HepG2 (cell line): ENCODE results near the gene GRIN2D. TPM values are rescaled to one million over a fixed set of nuclear protein-coding genes. Genes with fewer than 3 reads are reported as not detected.

Experiments used
- ARID4A ChIP-seq: sonication (generic); formaldehyde crosslinking; IDR thresholded peaks from 2 replicates; pipeline ENCODE4 v1.5.0; 2020; ENCODE audit warnings: mild to moderate bottlenecking, missing genetic modification reagents, borderline replicate concordance
- FOSL2 ChIP-seq: sonication (generic); formaldehyde crosslinking; IDR thresholded peaks from 2 replicates; pipeline ENCODE4 v1.4.0; 2020; ENCODE audit warnings: missing genetic modification reagents
- FOXP1 ChIP-seq, 2 experiments: fragments of 450-650 bp in 1 of 2; IDR thresholded peaks; 2 replicates each; pipeline ENCODE4 v1.6.1; 2017 to 2018; ENCODE audit warnings: antibody characterized with exemption in 1 of 2
- FOXP4 ChIP-seq: sonication (generic); formaldehyde crosslinking; IDR thresholded peaks from 2 replicates; pipeline ENCODE4 v1.4.0; 2020; ENCODE audit warnings: missing genetic modification reagents
- MYC ChIP-seq: sonication (generic); formaldehyde crosslinking; IDR thresholded peaks from 2 replicates; pipeline ENCODE4 v1.9.0; 2021; ENCODE audit warnings: missing genetic modification reagents, borderline replicate concordance
- NAIF1 ChIP-seq: sonication (generic); formaldehyde crosslinking; IDR thresholded peaks from 2 replicates; pipeline ENCODE4 v1.5.0; 2020; ENCODE audit warnings: mild to moderate bottlenecking, missing genetic modification reagents, borderline replicate concordance
- NBN ChIP-seq: fragments of 450-650 bp; conservative IDR thresholded peaks from 2 replicates; pipeline ENCODE4 v1.6.1; 2017
- NCOA5 ChIP-seq: sonication (generic); formaldehyde crosslinking; IDR thresholded peaks from 2 replicates; pipeline ENCODE4 v1.4.0; 2020; ENCODE audit warnings: missing genetic modification reagents
- RXRA ChIP-seq: sonication (generic); formaldehyde crosslinking; IDR thresholded peaks from 2 replicates; pipeline ENCODE4 v1.5.1; 2020; ENCODE audit warnings: missing genetic modification reagents
- SALL1 ChIP-seq: sonication (generic); formaldehyde crosslinking; IDR thresholded peaks from 2 replicates; pipeline ENCODE4 v1.8.0; 2022; ENCODE audit warnings: mild to moderate bottlenecking, missing genetic modification reagents
- ZMAT3 ChIP-seq: sonication (generic); formaldehyde crosslinking; conservative IDR thresholded peaks from 2 replicates; pipeline ENCODE4 v1.7.0; 2021; ENCODE audit warnings: missing genetic modification reagents
- ZNF292 ChIP-seq: sonication (generic); formaldehyde crosslinking; IDR thresholded peaks from 2 replicates; pipeline ENCODE4 v1.8.1; 2022; ENCODE audit warnings: mild to moderate bottlenecking, low read depth, missing genetic modification reagents, borderline replicate concordance
- ZNF552 ChIP-seq: sonication (generic); formaldehyde crosslinking; IDR thresholded peaks from 2 replicates; pipeline ENCODE4 v1.9.0; 2022; ENCODE audit warnings: missing genetic modification reagents, mild to moderate bottlenecking, borderline replicate concordance
- polyA plus RNA-seq, 8 experiments: library from polyadenylated mRNA; depleted of rRNA in 3 of 8; stranded (reverse) in 7 of 8; unstranded in 1 of 8; fragments of >200 nt; fragmentation: Illumina TruSeq in 4 of 8; extraction: Trizol in 4 of 8; gene quantifications; 2 replicates each; pipeline versions ENCODE4 v1.2.1 to v1.2.3, GENCODE V29; 2011 to 2016; ENCODE audit warnings: low read depth in 4 of 8, missing spikeins in 1 of 8, mixed read lengths in 1 of 8; ENCODE audit not compliant: insufficient read depth in 1 of 8
- total RNA-seq, 5 experiments: library from RNA; depleted of rRNA; stranded (reverse); fragments of >200 nt; fragmentation: Illumina TruSeq; extraction: Trizol; gene quantifications; 2 replicates each; pipeline ENCODE4 v1.2.3, GENCODE V29; 2016; ENCODE audit warnings: low read depth in 1 of 5
- TF ChIP-seq, protein P1 (sequence below): sonication (generic); formaldehyde crosslinking; IDR thresholded peaks from 2 replicates; pipeline ENCODE4 v1.8.0; 2022; ENCODE audit warnings: mild to moderate bottlenecking, missing genetic modification reagents; ENCODE audit not compliant: insufficient replicate concordance
- TF ChIP-seq, protein P2 (sequence below), 2 experiments: IDR thresholded peaks; 2 replicates each; pipeline ENCODE4 v1.6.1; 2011 to 2012; ENCODE audit warnings: low read length in 2 of 2, borderline replicate concordance in 1 of 2, low read depth in 1 of 2, mild to moderate bottlenecking in 1 of 2, moderate library complexity in 1 of 2
- TF ChIP-seq, protein P3 (sequence below): IDR thresholded peaks from 2 replicates; pipeline ENCODE4 v1.6.1; 2016; ENCODE audit warnings: control low read depth

The GRIN2D gene
- total and polyA plus RNA-seq, 2 of the 13 experiments (the other 11 are each of a cell fraction or from before 2014, with no cell fraction given) = 0.02 to 0.13 TPM

GRCh38 chr19:48417421-48417820, 24.0 kb downstream of the GRIN2D start (continued):
- TF ChIP-seq, protein P1, sequence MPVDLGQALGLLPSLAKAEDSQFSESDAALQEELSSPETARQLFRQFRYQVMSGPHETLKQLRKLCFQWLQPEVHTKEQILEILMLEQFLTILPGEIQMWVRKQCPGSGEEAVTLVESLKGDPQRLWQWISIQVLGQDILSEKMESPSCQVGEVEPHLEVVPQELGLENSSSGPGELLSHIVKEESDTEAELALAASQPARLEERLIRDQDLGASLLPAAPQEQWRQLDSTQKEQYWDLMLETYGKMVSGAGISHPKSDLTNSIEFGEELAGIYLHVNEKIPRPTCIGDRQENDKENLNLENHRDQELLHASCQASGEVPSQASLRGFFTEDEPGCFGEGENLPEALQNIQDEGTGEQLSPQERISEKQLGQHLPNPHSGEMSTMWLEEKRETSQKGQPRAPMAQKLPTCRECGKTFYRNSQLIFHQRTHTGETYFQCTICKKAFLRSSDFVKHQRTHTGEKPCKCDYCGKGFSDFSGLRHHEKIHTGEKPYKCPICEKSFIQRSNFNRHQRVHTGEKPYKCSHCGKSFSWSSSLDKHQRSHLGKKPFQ (CRISPR knock-in tag) = peak; percentile 80
- TF ChIP-seq FOSL2 (CRISPR knock-in tag) (0 out of 2 replicates have a peak, but pooled peaks have one; percentile 9), MYC (CRISPR knock-in tag) (peak; percentile 15; the same call in 1 of the 2 replicates), RXRA (CRISPR knock-in tag) (0 out of 2 replicates have a peak, but pooled peaks have one; percentile 22), FOXP1 (IDR thresholded peaks at IDR 0.05) (no peak), FOXP1 (CRISPR knock-in tag; IDR thresholded peaks at IDR 0.05) (peak; percentile 62; the same call in 1 of the 2 replicates), FOXP4 (peak; percentile 55; the same call in 1 of the 2 replicates), ZNF292 (CRISPR knock-in tag) (peak; percentile 58; the same call in 1 of the 2 replicates), NBN (no peak), SALL1 (peak; percentile 31; the same call in 1 of the 2 replicates), ZNF552 (no peak), NCOA5 (CRISPR knock-in tag) (no peak), NAIF1 (CRISPR knock-in tag) (no peak), ARID4A (peak; percentile 42; the same call in 1 of the 2 replicates), ZMAT3 (CRISPR knock-in tag) (0 out of 2 replicates have a peak, but pooled peaks have one; percentile 34)
- TF ChIP-seq, protein P2, sequence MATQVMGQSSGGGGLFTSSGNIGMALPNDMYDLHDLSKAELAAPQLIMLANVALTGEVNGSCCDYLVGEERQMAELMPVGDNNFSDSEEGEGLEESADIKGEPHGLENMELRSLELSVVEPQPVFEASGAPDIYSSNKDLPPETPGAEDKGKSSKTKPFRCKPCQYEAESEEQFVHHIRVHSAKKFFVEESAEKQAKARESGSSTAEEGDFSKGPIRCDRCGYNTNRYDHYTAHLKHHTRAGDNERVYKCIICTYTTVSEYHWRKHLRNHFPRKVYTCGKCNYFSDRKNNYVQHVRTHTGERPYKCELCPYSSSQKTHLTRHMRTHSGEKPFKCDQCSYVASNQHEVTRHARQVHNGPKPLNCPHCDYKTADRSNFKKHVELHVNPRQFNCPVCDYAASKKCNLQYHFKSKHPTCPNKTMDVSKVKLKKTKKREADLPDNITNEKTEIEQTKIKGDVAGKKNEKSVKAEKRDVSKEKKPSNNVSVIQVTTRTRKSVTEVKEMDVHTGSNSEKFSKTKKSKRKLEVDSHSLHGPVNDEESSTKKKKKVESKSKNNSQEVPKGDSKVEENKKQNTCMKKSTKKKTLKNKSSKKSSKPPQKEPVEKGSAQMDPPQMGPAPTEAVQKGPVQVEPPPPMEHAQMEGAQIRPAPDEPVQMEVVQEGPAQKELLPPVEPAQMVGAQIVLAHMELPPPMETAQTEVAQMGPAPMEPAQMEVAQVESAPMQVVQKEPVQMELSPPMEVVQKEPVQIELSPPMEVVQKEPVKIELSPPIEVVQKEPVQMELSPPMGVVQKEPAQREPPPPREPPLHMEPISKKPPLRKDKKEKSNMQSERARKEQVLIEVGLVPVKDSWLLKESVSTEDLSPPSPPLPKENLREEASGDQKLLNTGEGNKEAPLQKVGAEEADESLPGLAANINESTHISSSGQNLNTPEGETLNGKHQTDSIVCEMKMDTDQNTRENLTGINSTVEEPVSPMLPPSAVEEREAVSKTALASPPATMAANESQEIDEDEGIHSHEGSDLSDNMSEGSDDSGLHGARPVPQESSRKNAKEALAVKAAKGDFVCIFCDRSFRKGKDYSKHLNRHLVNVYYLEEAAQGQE (IDR thresholded peaks at IDR 0.05; ENCODE audit: borderline replicate concordance in 1 of 2, low read depth in 1 of 2, low read length in 2 of 2) = peak; percentile 18 to 77
- TF ChIP-seq, protein P3, sequence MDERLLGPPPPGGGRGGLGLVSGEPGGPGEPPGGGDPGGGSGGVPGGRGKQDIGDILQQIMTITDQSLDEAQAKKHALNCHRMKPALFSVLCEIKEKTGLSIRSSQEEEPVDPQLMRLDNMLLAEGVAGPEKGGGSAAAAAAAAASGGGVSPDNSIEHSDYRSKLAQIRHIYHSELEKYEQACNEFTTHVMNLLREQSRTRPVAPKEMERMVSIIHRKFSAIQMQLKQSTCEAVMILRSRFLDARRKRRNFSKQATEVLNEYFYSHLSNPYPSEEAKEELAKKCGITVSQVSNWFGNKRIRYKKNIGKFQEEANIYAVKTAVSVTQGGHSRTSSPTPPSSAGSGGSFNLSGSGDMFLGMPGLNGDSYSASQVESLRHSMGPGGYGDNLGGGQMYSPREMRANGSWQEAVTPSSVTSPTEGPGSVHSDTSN = peak; percentile 25; the same call in 1 of the 2 replicates
